SJCRH30 (cell line): Measurements from ENCODE around the gene MEF2C. TPM values are rescaled to one million over a fixed set of nuclear protein-coding genes. Genes with fewer than 3 reads are reported as not detected.

Experiments
- DNase-seq, 2 experiments: peaks; one replicate each; pipeline ENCODE4 v3.0.0-alpha.2; 2015 to 2020
- H3K27ac ChIP-seq: fragments of 250-450 bp; sonication (Bioruptor Pico); 2 replicates; pipeline ENCODE4 v1.5.1; 2020; ENCODE audit warnings: mild to moderate bottlenecking, moderate library complexity
- H3K27me3 ChIP-seq: fragments of 250-450 bp; sonication (Bioruptor Pico); 2 replicates; pipeline ENCODE4 v1.5.1; 2020; ENCODE audit warnings: mild to moderate bottlenecking, moderate library complexity
- H3K36me3 ChIP-seq: fragments of 250-450 bp; sonication (Bioruptor Pico); 2 replicates; pipeline ENCODE4 v1.5.1; 2020; ENCODE audit warnings: mild to moderate bottlenecking, moderate library complexity
- H3K4me1 ChIP-seq: fragments of 250-450 bp; sonication (Bioruptor Pico); 2 replicates; pipeline ENCODE4 v1.5.1; 2020; ENCODE audit warnings: mild to moderate bottlenecking, moderate library complexity
- H3K4me3 ChIP-seq: fragments of 250-450 bp; sonication (Bioruptor Pico); 2 replicates; pipeline ENCODE4 v1.5.1; 2020; ENCODE audit warnings: mild to moderate bottlenecking, moderate library complexity
- H3K9me3 ChIP-seq: fragments of 250-450 bp; sonication (Bioruptor Pico); replicated peaks from 2 replicates; pipeline ENCODE4 v1.5.1; 2020; ENCODE audit warnings: mild to moderate bottlenecking, moderate library complexity
- total RNA-seq: library from RNA; depleted of rRNA; stranded (reverse); fragments of >200 nt; shearing (Covaris generic); gene quantifications from 2 replicates; pipeline ENCODE4 v1.2.3, GENCODE V29; 2014

MEF2C gene
- total RNA-seq, 1 experiment from 2014 or later: 67.2 TPM

GRCh38 chr5:88713818-88714217 lies 169.2 kb downstream of the MEF2C start:
- no peak overlapping the region for H3K27ac ChIP-seq
- no peaks in the 10 kb centered on the region for H3K9me3 ChIP-seq
- H3K27me3 ChIP-seq: no peaks in the 10 kb centered on the region
- peak in 1 of 2 experiments; percentile 32 for DNase-seq
- no peak overlapping the region for H3K4me3 ChIP-seq
- H3K4me1 ChIP-seq: no peaks in the 10 kb centered on the region
- 0 out of 2 replicates have a peak, but pooled peaks cover 4% of the 10 kb centered on the region for H3K36me3 ChIP-seq

GRCh38 chr5:88708682-88709398 lies 174.1 kb downstream of the MEF2C start:
- H3K4me1 ChIP-seq: no peaks in the 10 kb centered on the region
- no peak for DNase-seq
- H3K9me3 ChIP-seq: no peaks in the 10 kb centered on the region

GRCh38 chr5:88708021-88708420 lies 175.0 kb downstream of the MEF2C start:
- no peaks in the 10 kb centered on the region for H3K4me1 ChIP-seq
- no peak overlapping the region for H3K27ac ChIP-seq
- no peaks in the 10 kb centered on the region for H3K36me3 ChIP-seq
- H3K4me3 ChIP-seq: no peak overlapping the region
- H3K27me3 ChIP-seq: no peaks in the 10 kb centered on the region
- no peak for DNase-seq
- no peaks in the 10 kb centered on the region for H3K9me3 ChIP-seq

More at GRCh38 chr5:88708682-88709398, 174.1 kb downstream of the MEF2C start:
- Histone ChIP-seq H3K36me3 (no peaks in the 10 kb centered on the region), H3K4me3 (no peak overlapping the region), H3K27ac (no peak overlapping the region), H3K27me3 (no peaks in the 10 kb centered on the region)

- Histone ChIP-seq H3K4me1 (no peaks in the 10 kb centered on the region), H3K36me3 (no peaks in the 10 kb centered on the region), H3K27me3 (no peaks in the 10 kb centered on the region), H3K27ac (no peak overlapping the region), H3K9me3 (no peaks in the 10 kb centered on the region), H3K4me3 (no peak overlapping the region)
- DNase-seq: no peak
Observed at GRCh38 chr5:88707216-88707965, 175.6 kb downstream of the MEF2C start.

- no peak overlapping the region for H3K4me3 ChIP-seq
- H3K36me3 ChIP-seq: no peaks in the 10 kb centered on the region
- no peaks in the 10 kb centered on the region for H3K27me3 ChIP-seq
- H3K4me1 ChIP-seq: no peaks in the 10 kb centered on the region
- H3K27ac ChIP-seq: no peak overlapping the region
- H3K9me3 ChIP-seq: no peaks in the 10 kb centered on the region
- no peak for DNase-seq
Observed at GRCh38 chr5:88702332-88702731, 180.7 kb downstream of the MEF2C start.

- H3K27ac ChIP-seq: no peak overlapping the region
- no peaks in the 10 kb centered on the region for H3K36me3 ChIP-seq
- H3K4me1 ChIP-seq: no peaks in the 10 kb centered on the region
- H3K4me3 ChIP-seq: no peak overlapping the region
- no peaks in the 10 kb centered on the region for H3K27me3 ChIP-seq
- no peak for DNase-seq
- no peaks in the 10 kb centered on the region for H3K9me3 ChIP-seq
Observed at GRCh38 chr5:88700121-88700520, 182.9 kb downstream of the MEF2C start.

- Histone ChIP-seq H3K27ac (no peak overlapping the region), H3K36me3 (no peaks in the 10 kb centered on the region), H3K4me3 (no peak overlapping the region), H3K9me3 (no peaks in the 10 kb centered on the region), H3K27me3 (no peaks in the 10 kb centered on the region), H3K4me1 (no peaks in the 10 kb centered on the region)
- no peak for DNase-seq
Observed at GRCh38 chr5:88698290-88698689, 184.7 kb downstream of the MEF2C start.

- no peak overlapping the region for H3K4me3 ChIP-seq
- no peaks in the 10 kb centered on the region for H3K36me3 ChIP-seq
- H3K9me3 ChIP-seq: no peaks in the 10 kb centered on the region
- H3K27me3 ChIP-seq: no peaks in the 10 kb centered on the region
- no peak for DNase-seq
- no peak overlapping the region for H3K27ac ChIP-seq
- no peaks in the 10 kb centered on the region for H3K4me1 ChIP-seq
Observed at GRCh38 chr5:88696466-88696865, 186.5 kb downstream of the MEF2C start.

- Histone ChIP-seq H3K36me3 (no peaks in the 10 kb centered on the region), H3K27ac (no peak overlapping the region), H3K4me1 (no peaks in the 10 kb centered on the region), H3K9me3 (no peaks in the 10 kb centered on the region), H3K4me3 (no peak overlapping the region), H3K27me3 (no peaks in the 10 kb centered on the region)
- DNase-seq: no peak
Observed at GRCh38 chr5:88695931-88696330, 187.1 kb downstream of the MEF2C start.

GRCh38 chr5:88695232-88695631 lies 187.8 kb downstream of the MEF2C start:
- Histone ChIP-seq H3K4me3 (no peak overlapping the region), H3K27ac (no peak overlapping the region), H3K9me3 (no peaks in the 10 kb centered on the region), H3K27me3 (no peaks in the 10 kb centered on the region), H3K36me3 (no peaks in the 10 kb centered on the region), H3K4me1 (no peaks in the 10 kb centered on the region)
- DNase-seq: no peak

- no peak overlapping the region for H3K4me3 ChIP-seq
- H3K27me3 ChIP-seq: no peaks in the 10 kb centered on the region
- no peaks in the 10 kb centered on the region for H3K4me1 ChIP-seq
- H3K36me3 ChIP-seq: no peaks in the 10 kb centered on the region
- no peaks in the 10 kb centered on the region for H3K9me3 ChIP-seq
- H3K27ac ChIP-seq: no peak overlapping the region
- no peak for DNase-seq
Observed at GRCh38 chr5:88694023-88694679, 188.8 kb downstream of the MEF2C start.

- no peaks in the 10 kb centered on the region for H3K36me3 ChIP-seq
- H3K4me1 ChIP-seq: no peaks in the 10 kb centered on the region
- H3K27ac ChIP-seq: no peak overlapping the region
- H3K9me3 ChIP-seq: no peaks in the 10 kb centered on the region
- no peaks in the 10 kb centered on the region for H3K27me3 ChIP-seq
- no peak for DNase-seq
- H3K4me3 ChIP-seq: no peak overlapping the region
Observed at GRCh38 chr5:88693071-88693932, 189.7 kb downstream of the MEF2C start.

GRCh38 chr5:88691945-88692868 lies 190.8 kb downstream of the MEF2C start:
- Histone ChIP-seq H3K4me3 (no peak overlapping the region), H3K27me3 (no peaks in the 10 kb centered on the region), H3K27ac (no peak overlapping the region)

GRCh38 chr5:88691230-88691582 lies 191.8 kb downstream of the MEF2C start:
- DNase-seq: no peak
- no peak overlapping the region for H3K27ac ChIP-seq
- no peaks in the 10 kb centered on the region for H3K36me3 ChIP-seq
- no peaks in the 10 kb centered on the region for H3K9me3 ChIP-seq
- no peaks in the 10 kb centered on the region for H3K27me3 ChIP-seq
- H3K4me1 ChIP-seq: no peaks in the 10 kb centered on the region
- peak overlapping the region; percentile 49 for H3K4me3 ChIP-seq

More at GRCh38 chr5:88691945-88692868, 190.8 kb downstream of the MEF2C start:
- Histone ChIP-seq H3K9me3 (no peaks in the 10 kb centered on the region), H3K4me1 (no peaks in the 10 kb centered on the region), H3K36me3 (no peaks in the 10 kb centered on the region)
- DNase-seq: no peak
